K562 (cell line): ENCODE results near the gene KRT222. TPM values are rescaled to one million over a fixed set of nuclear protein-coding genes. Genes with fewer than 3 reads are reported as not detected.

Experiments used
- CCNT2 ChIP-seq: IDR thresholded peaks from 2 replicates; pipeline ENCODE4 v1.6.1; 2011; ENCODE audit warnings: borderline replicate concordance, low read depth, mild to moderate bottlenecking, moderate library complexity, mixed read lengths, low read length; ENCODE audit not compliant: insufficient read length; ENCODE audit errors: extremely low read depth
- FIP1L1 ChIP-seq: fragments of 200-400 bp; formaldehyde crosslinking; IDR thresholded peaks from 2 replicates; pipeline ENCODE4 v1.6.1; 2018; ENCODE audit warnings: mild to moderate bottlenecking, low read depth, low read length; ENCODE audit not compliant: poor library complexity, severe bottlenecking
- HINFP ChIP-seq: fragments of 450-650 bp; conservative IDR thresholded peaks from 2 replicates; pipeline ENCODE4 v1.6.1; 2016; ENCODE audit warnings: missing genetic modification characterization, low read depth, mild to moderate bottlenecking, control low read depth, missing compliant biosample characterization
- NCOA6 ChIP-seq: fragments of 450-650 bp; IDR thresholded peaks from 2 replicates; pipeline ENCODE4 v1.6.1; 2017; ENCODE audit warnings: mild to moderate bottlenecking
- POLR3A ChIP-seq: IDR thresholded peaks from 2 replicates; pipeline ENCODE4 v1.6.1; 2011; ENCODE audit warnings: borderline replicate concordance, mild to moderate bottlenecking, moderate library complexity; ENCODE audit not compliant: insufficient read length, insufficient read depth; ENCODE audit errors: extremely low read depth
- RREB1 ChIP-seq: fragments of 250-450 bp; sonication (Bioruptor Pico); IDR thresholded peaks from 2 replicates; pipeline ENCODE4 v1.4.0; 2020
- ZNF217 ChIP-seq: sonication (generic); formaldehyde crosslinking; IDR thresholded peaks from 2 replicates; pipeline ENCODE4 v1.8.0; 2022; ENCODE audit warnings: mild to moderate bottlenecking, missing genetic modification reagents
- ZNF354B ChIP-seq: fragments of 250-450 bp; sonication (Bioruptor Pico); IDR thresholded peaks from 2 replicates; pipeline ENCODE4 v1.4.0; 2020
- ZNF780A ChIP-seq: fragments of 250-450 bp; sonication (Bioruptor Pico); IDR thresholded peaks from 2 replicates; pipeline ENCODE4 v1.5.0; 2021; ENCODE audit warnings: mild to moderate bottlenecking
- polyA plus RNA-seq, 8 experiments: library from polyadenylated mRNA; depleted of rRNA in 4 of 8; stranded (reverse) in 5 of 8; unstranded in 3 of 8; fragments of >200 nt; fragmentation: Nextera tagmentation in 2 of 8; fragmentation: Illumina TruSeq in 1 of 8; extraction: Ambion mirVana in 2 of 8; extraction: Trizol in 1 of 8; gene quantifications; 2 replicates each; pipeline versions ENCODE4 v1.2.1 to v1.2.3, GENCODE V29; 2011 to 2014; ENCODE audit warnings: inconsistent platforms in 1 of 8, missing spikeins in 1 of 8
- total RNA-seq, 7 experiments: library from RNA; depleted of rRNA in 6 of 7; stranded (reverse); fragments of >200 nt in 6 of 7; fragmentation: Illumina TruSeq in 2 of 7; extraction: Trizol in 2 of 7; gene quantifications; 2 replicates each; pipeline versions ENCODE4 v1.2.1 to v1.2.3, GENCODE V29; 2011 to 2021; ENCODE audit warnings: low replicate concordance in 1 of 7

Gene KRT222
- total and polyA plus RNA-seq, 9 of the 15 experiments (the other 6 are each of a cell fraction or from before 2014, with no cell fraction given), result 0.03 to 0.11 (median 0.05) TPM; not detected in 5

GRCh38 chr17:40686192-40686591, 21.2 kb upstream of the KRT222 start (continued):
- TF ChIP-seq CCNT2 (no peak), ZNF780A (CRISPR knock-in tag) (no peak), ZNF217 (CRISPR knock-in tag) (no peak), RREB1 (CRISPR knock-in tag) (no peak), FIP1L1 (no peak), NCOA6 (no peak), HINFP (tag) (no peak), POLR3A (no peak), ZNF354B (no peak)
